OCI-LY7 (cell line): ENCODE results near the gene YWHAB. TPM values are rescaled to one million over a fixed set of nuclear protein-coding genes. Genes with fewer than 3 reads are reported as not detected.
A peak's percentile ranks its signal among the peaks of the same experiment; 100 is the strongest.

ENCODE experiments used
- BruUV-seq: library from RNA; stranded (reverse); fragments of 400-500 nt; replicated peaks from 2 replicates; lab custom pipeline; 2021; lab: Mats Ljungman, UMichigan
- CTCF ChIA-PET: fragments of 300-600 bp; sonication (Branson Sonifier 250); formaldehyde crosslinking; loops from one replicate; lab custom pipeline; 2022; ENCODE audit warnings: antibody characterized with exemption; ENCODE audit not compliant: unreplicated experiment; lab: Charles Lee
- POLR2A ChIA-PET: fragments of 300-600 bp; sonication (Branson Sonifier 250); formaldehyde crosslinking; loops from one replicate; lab custom pipeline; 2022; ENCODE audit warnings: antibody characterized with exemption; lab: Charles Lee
- DNase-seq: peaks from one replicate; pipeline ENCODE4 v3.0.0-alpha.2; 2015; ENCODE audit warnings: low spot score
- H2AFZ ChIP-seq: fragments of 200-600 bp; sonication (generic), shearing (Covaris generic); 2 replicates; pipeline ENCODE4 v1.6.1; 2014; ENCODE audit warnings: mild to moderate bottlenecking, antibody characterized with exemption, low read length, moderate library complexity
- H3K27ac ChIP-seq: fragments of 200-600 bp; sonication (generic); 2 replicates; pipeline ENCODE4 v1.5.1; 2014; ENCODE audit warnings: mixed run types, low read depth, mild to moderate bottlenecking, moderate library complexity, low read length, inconsistent platforms; ENCODE audit not compliant: poor library complexity, severe bottlenecking
- H3K36me3 ChIP-seq: fragments of 200-600 bp; sonication (generic); 2 replicates; pipeline ENCODE4 v1.6.1; 2014; ENCODE audit warnings: mild to moderate bottlenecking, antibody characterized with exemption, low read length, moderate library complexity, mixed read lengths; ENCODE audit not compliant: insufficient read depth
- H3K4me1 ChIP-seq: fragments of 200-600 bp; sonication (generic); 2 replicates; pipeline ENCODE4 v1.5.1; 2014; ENCODE audit warnings: mild to moderate bottlenecking, low read length; ENCODE audit not compliant: insufficient read depth, poor library complexity, severe bottlenecking
- H3K4me2 ChIP-seq: fragments of 200-600 bp; sonication (generic); 2 replicates; pipeline ENCODE4 v1.6.1; 2014; ENCODE audit warnings: mild to moderate bottlenecking, low read length
- H3K4me3 ChIP-seq: fragments of 200-600 bp; sonication (generic); 2 replicates; pipeline ENCODE4 v1.5.1; 2014; ENCODE audit warnings: mild to moderate bottlenecking, low read depth, low read length; ENCODE audit not compliant: poor library complexity, severe bottlenecking
- H3K79me2 ChIP-seq: fragments of 200-600 bp; sonication (generic); 2 replicates; pipeline ENCODE4 v1.6.1; 2016; ENCODE audit warnings: low read depth, mild to moderate bottlenecking, low read length, moderate library complexity, mixed read lengths; ENCODE audit not compliant: insufficient read depth
- H3K9me2 ChIP-seq: fragments of 200-600 bp; sonication (generic); 2 replicates; pipeline ENCODE4 v1.6.1; 2016; ENCODE audit warnings: mild to moderate bottlenecking, low read length, mixed read lengths; ENCODE audit not compliant: insufficient read depth
- H3K9me3 ChIP-seq: fragments of 200-600 bp; sonication (generic); 2 replicates; pipeline ENCODE4 v1.6.1; 2014; ENCODE audit warnings: mild to moderate bottlenecking, mixed run types, low read length, mixed read lengths
- H4K20me1 ChIP-seq: fragments of 200-600 bp; sonication (generic); 2 replicates; pipeline ENCODE4 v1.6.1; 2014; ENCODE audit warnings: mild to moderate bottlenecking, antibody characterized with exemption, low read length, moderate library complexity, mixed read lengths; ENCODE audit not compliant: insufficient read depth
- CTCF ChIP-seq: fragments of 200-600 bp; sonication (generic); conservative IDR thresholded peaks from 2 replicates; pipeline ENCODE4 v1.5.1; 2014; ENCODE audit warnings: mild to moderate bottlenecking, antibody characterized with exemption, low read length, moderate library complexity, mixed read lengths
- EZH2phosphoT487 ChIP-seq: fragments of 200-600 bp; sonication (generic); IDR thresholded peaks from 2 replicates; pipeline ENCODE4 v1.6.1; 2018; ENCODE audit warnings: low read depth, borderline replicate concordance, mild to moderate bottlenecking, mixed run types, antibody characterized with exemption, low read length, moderate library complexity, mixed read lengths
- intact Hi-C: fragments of 100-400 bp; cut with micrococcal nuclease; formaldehyde crosslinking; loops from one replicate; pipeline ENCODE4 v1.10.0; 2022; ENCODE audit not compliant: unreplicated experiment
- total RNA-seq, 2 experiments: library from RNA; depleted of rRNA in 1 of 2; stranded (reverse); fragments of >200 nt in 1 of 2; shearing (Covaris generic) in 1 of 2; gene quantifications; 2 replicates each; pipeline ENCODE4 v1.2.3, GENCODE V29; 2014 to 2022

Gene YWHAB
- total RNA-seq, 2 experiments from 2014 or later, result 72.8 to 245 TPM

GRCh38 chr20:44886828-44887227, 1.3 kb downstream of the YWHAB start:
- Histone ChIP-seq H2AFZ (no peak overlapping the region), H3K4me3 (peak overlapping the region; percentile 92), H3K4me2 (peak overlapping the region; percentile 88), H3K27ac (peak overlapping the region; percentile 78), H3K79me2 (peaks cover 63% of the 10 kb centered on the region), H3K4me1 (peaks cover 46% of the 10 kb centered on the region), H4K20me1 (peaks cover 47% of the 10 kb centered on the region), H3K36me3 (peaks cover 50% of the 10 kb centered on the region), H3K9me2 (no peaks in the 10 kb centered on the region), H3K9me3 (no peaks in the 10 kb centered on the region)
- CTCF ChIA-PET, result no interaction called here
- intact Hi-C loops, result loop anchor here (2.0 to 5.0 kb wide), 2 partner anchors 24 to 80 kb away; partner anchors contain the start of genes PABPC1L and STK4
- TF ChIP-seq EZH2phosphoT487, result no peak
- TF ChIP-seq CTCF, result no peak
- POLR2A ChIA-PET, result no interaction called here
- peak; percentile 8 for DNase-seq
- TSS peak; percentile 59 for BruUV-seq

- TF ChIP-seq CTCF (no peak), EZH2phosphoT487 (no peak)
- Histone ChIP-seq H3K4me2 (peak overlapping the region; percentile 88), H3K79me2 (peaks cover 69% of the 10 kb centered on the region), H3K4me1 (peaks cover 46% of the 10 kb centered on the region), H3K4me3 (peak overlapping the region; percentile 92), H2AFZ (no peak overlapping the region), H3K27ac (peak overlapping the region; percentile 78), H3K36me3 (peaks cover 57% of the 10 kb centered on the region), H3K9me2 (no peaks in the 10 kb centered on the region), H4K20me1 (peaks cover 52% of the 10 kb centered on the region), H3K9me3 (no peaks in the 10 kb centered on the region)
- ChIA-PET CTCF (no interaction called here), POLR2A (interaction anchor here (0.8 to 1.6 kb wide), 5 partner anchors 23 to 302 kb away, joined by 3 to 6 read pairs (median 3); partner anchors contain the start of gene PABPC1L)
- no peak for DNase-seq
- no TSS peak for BruUV-seq
- intact Hi-C loops, result loop anchor here (2.0 to 5.0 kb wide), 2 partner anchors 23 to 80 kb away; partner anchors contain the start of genes PABPC1L and STK4
Observed at GRCh38 chr20:44887466-44887865, 2.0 kb downstream of the YWHAB start.
